Measurements from ENCODE around the gene PROZ. TPM values are rescaled to one million over a fixed set of nuclear protein-coding genes. Genes with fewer than 3 reads are reported as not detected.
A peak's percentile ranks its signal among the peaks of the same experiment; 100 is the strongest.

The PROZ gene
- polyA plus RNA-seq, 1 donor = 2.3 TPM

- no peak for DNase-seq
These were observed 47.0 kb downstream of the PROZ start for GRCh38 chr13:113205428-113205931.

DNA sequence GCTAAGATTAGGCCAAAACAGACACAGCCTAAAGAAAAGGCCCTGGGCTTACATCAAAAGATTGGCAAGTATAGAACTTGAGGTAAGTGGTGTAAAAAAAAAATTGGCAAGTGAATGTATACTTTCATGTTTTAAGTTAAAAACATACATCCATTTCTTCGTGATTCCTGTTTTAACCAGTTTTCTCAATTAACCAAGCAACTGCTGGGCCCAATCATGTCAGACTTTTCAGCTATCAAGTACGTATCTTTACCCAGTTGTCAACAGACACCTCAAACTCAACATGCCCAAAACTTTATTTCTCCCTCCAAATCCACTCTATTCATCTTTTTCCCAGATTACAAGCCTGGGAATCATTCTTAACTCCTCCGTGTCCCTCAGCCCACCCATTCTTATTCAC, 49.0 kb downstream of the PROZ start:
- no peak for DNase-seq

DNA sequence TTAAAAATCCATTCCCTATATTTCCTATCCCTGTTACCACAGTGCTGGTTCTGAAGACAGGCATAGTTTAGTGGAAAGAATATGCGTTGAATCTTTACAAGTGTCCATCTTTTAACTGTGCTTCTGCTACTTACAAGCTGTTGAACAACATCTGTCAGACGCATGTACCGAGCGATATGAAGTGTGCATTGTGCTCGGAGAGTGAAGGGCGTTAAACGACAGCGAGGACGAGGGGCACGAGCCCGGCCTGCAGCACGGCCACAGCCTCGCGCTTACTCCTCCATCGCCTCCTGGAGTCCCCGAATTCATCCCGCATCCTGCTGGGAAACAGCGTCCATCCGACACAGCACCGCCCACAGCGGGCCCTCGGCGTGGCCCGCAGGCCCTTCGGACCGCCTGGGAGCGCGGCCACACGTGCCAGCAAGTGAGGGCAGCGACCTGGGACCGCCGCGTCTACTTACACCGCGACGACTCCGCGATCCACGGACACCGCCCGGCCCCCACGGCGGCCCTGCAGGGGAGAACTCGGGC, 49.5 kb downstream of the PROZ start:
- DNase-seq = no peak

GRCh38 chr13:113208421-113209335, 50.2 kb downstream of the PROZ start, which contains the start of gene PCID2:
Gene PCID2, minus strand, starts transcription at chr13:113208669. Its CDS starts 35 bp downstream, at chr13:113208634.
- DNase-seq = peak; percentile 92

- peak; percentile 77 for DNase-seq
These were observed 50.9 kb downstream of the PROZ start, which contains the start of gene CUL4A for GRCh38 chr13:113209336-113209758. Gene CUL4A, plus strand, starts transcription at chr13:113209613. Its CDS starts 15 bp downstream, at chr13:113209628.

- DNase-seq = peak; percentile 17
These were observed 51.4 kb downstream of the PROZ start for GRCh38 chr13:113209759-113210421.

- no peak for DNase-seq
These were observed 52.4 kb downstream of the PROZ start for GRCh38 chr13:113210833-113211232.

- DNase-seq = no peak
These were observed 53.3 kb downstream of the PROZ start for GRCh38 chr13:113211774-113212173.

DNA sequence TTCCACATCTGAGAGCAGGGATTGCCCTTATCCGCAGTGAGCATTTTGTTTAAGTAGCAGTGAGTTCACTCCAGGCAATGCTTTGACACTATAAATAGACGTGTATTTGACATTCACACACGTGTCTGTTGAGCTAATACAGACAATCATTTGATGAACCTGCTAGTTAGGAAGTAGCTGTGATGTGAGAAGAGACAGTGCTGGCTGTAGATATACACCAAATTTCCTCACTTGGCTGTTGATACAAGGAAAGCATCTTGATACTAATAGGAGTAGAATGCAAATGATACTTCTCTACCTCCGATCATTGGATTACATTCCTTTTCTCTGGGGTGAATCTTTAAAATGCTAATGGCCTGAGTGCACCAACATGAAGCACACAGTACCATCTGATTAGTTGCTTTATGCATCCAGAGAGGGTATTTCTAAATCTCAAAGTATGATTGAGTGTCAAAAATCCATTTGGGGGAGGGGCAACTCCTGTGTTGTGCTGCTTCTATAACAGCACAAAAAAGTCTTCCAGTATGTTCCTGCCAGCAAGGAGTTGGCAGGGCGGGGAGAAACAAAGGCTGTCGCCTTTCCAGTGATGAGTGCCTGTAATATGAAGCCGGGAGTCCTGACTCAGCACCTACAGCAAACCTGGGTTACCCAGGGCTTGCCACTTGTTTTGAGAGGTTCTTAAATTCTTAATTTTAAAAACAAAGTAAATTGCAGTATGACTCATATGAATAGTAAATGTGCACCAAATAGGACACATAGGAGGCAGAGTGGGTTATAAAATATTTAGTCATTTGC, 58.0 kb downstream of the PROZ start:
- peak; percentile 17 for DNase-seq

- DNase-seq = no peak
These were observed 60.1 kb downstream of the PROZ start for GRCh38 chr13:113218586-113218985.

GRCh38 chr13:113219256-113219940, 61.0 kb downstream of the PROZ start:
- no peak for DNase-seq

DNA sequence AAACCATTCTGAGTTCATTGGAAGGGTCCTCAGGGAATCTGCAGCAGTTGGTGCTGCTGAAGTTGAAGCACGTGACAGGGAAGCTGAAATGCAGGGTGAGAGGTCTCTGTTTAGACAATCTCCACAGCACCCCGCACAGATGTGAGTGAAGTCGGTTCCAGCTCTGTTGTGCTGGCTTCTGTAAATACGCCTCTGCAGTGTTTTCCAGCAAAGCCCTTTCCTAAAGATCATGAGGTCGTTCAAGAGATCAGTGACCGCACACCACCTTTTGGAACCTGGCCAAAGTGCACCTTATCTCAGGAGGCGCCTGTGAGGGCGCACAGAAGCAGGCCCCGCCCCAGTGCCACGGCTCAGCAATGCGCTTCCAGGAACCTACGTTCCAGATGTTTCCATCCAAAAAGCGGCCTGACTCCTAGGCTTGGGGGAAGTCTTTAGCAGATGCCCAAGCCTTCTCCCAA, 61.7 kb downstream of the PROZ start:
- DNase-seq = no peak

GRCh38 chr13:113220877-113221276, 62.4 kb downstream of the PROZ start:
- no peak for DNase-seq

Other genes with a start within 250 kb of the PROZ start
- 29.2 TPM for gene MCF2L, start 189.4 kb upstream of the PROZ start, polyA plus RNA-seq (ENCODE audit: insufficient read length)
- gene F7, start 52.9 kb upstream of the PROZ start, polyA plus RNA-seq (ENCODE audit: insufficient read length) = 4.3 TPM
- gene F10, start 35.8 kb upstream of the PROZ start, polyA plus RNA-seq (ENCODE audit: insufficient read length) = 19.5 TPM
- gene PCID2, start 50.0 kb downstream of the PROZ start, polyA plus RNA-seq (ENCODE audit: insufficient read length) = 80.4 TPM
- gene CUL4A, start 51.0 kb downstream of the PROZ start, polyA plus RNA-seq (ENCODE audit: insufficient read length) = 99.5 TPM
- gene LAMP1, start 138.6 kb downstream of the PROZ start, polyA plus RNA-seq (ENCODE audit: insufficient read length) = 170 TPM
- 16.5 TPM for gene GRTP1, start 205.5 kb downstream of the PROZ start, polyA plus RNA-seq (ENCODE audit: insufficient read length)

Measured in left kidney (tissue), 2 donors.